ENCODE data around the gene RETREG3.
"Not testable (repeated sequence)": the region's sequence is repeated elsewhere in the genome, so short reads cannot be mapped to it uniquely, and the experiment has no call there.

Gene RETREG3

GRCh38 chr17:42613699-42614295 lies 4.6 kb upstream of the RETREG3 start:
- no peak for DNase-seq (ENCODE audit: low spot score)

GRCh38 chr17:42612013-42612412 lies 2.8 kb upstream of the RETREG3 start:
- no peak for DNase-seq (ENCODE audit: low spot score)

GRCh38 chr17:42609814-42610801 lies 934 bp upstream of the RETREG3 start:
- not testable (repeated sequence) for DNase-seq (ENCODE audit: low spot score)

- no peak for DNase-seq (ENCODE audit: low spot score)
Measured at GRCh38 chr17:42608305-42609181, 631 bp downstream of the RETREG3 start.

GRCh38 chr17:42607769-42608168 lies 1.4 kb downstream of the RETREG3 start:
- no peak for DNase-seq (ENCODE audit: low spot score)

GRCh38 chr17:42603318-42603717 lies 5.9 kb downstream of the RETREG3 start:
- DNase-seq (ENCODE audit: low spot score): no peak

GRCh38 chr17:42598905-42599304 lies 10.3 kb downstream of the RETREG3 start:
- DNase-seq (ENCODE audit: low spot score): no peak

GRCh38 chr17:42596386-42596785 lies 12.8 kb downstream of the RETREG3 start:
- DNase-seq (ENCODE audit: low spot score): no peak

- DNase-seq (ENCODE audit: low spot score): no peak
Measured at GRCh38 chr17:42591411-42591810, 17.8 kb downstream of the RETREG3 start.

GRCh38 chr17:42590886-42591285 lies 18.3 kb downstream of the RETREG3 start:
- no peak for DNase-seq (ENCODE audit: low spot score)

- no peak for DNase-seq (ENCODE audit: low spot score)
Measured at GRCh38 chr17:42586514-42587230, 22.5 kb downstream of the RETREG3 start.

- DNase-seq (ENCODE audit: low spot score): no peak
Measured at GRCh38 chr17:42585353-42585752, 23.8 kb downstream of the RETREG3 start.

- DNase-seq (ENCODE audit: low spot score): no peak
Measured at GRCh38 chr17:42584880-42585279, 24.3 kb downstream of the RETREG3 start.

- DNase-seq (ENCODE audit: low spot score): no peak
Measured at GRCh38 chr17:42581744-42582270, 27.4 kb downstream of the RETREG3 start.

- no peak for DNase-seq (ENCODE audit: low spot score)
Measured at GRCh38 chr17:42579794-42580551, 29.2 kb downstream of the RETREG3 start.

GRCh38 chr17:42578282-42578869 lies 30.8 kb downstream of the RETREG3 start:
- DNase-seq (ENCODE audit: low spot score): peak; percentile 77

- peak; percentile 95 for DNase-seq (ENCODE audit: low spot score)
Measured at GRCh38 chr17:42577532-42578281, 31.5 kb downstream of the RETREG3 start, which contains the start of gene PSMC3IP. PSMC3IP (minus strand) TSS chr17:42577729; CDS start chr17:42577686, 43 bp downstream.

- DNase-seq (ENCODE audit: low spot score): no peak
Measured at GRCh38 chr17:42577140-42577531, 32.0 kb downstream of the RETREG3 start.

GRCh38 chr17:42574463-42574862 lies 34.7 kb downstream of the RETREG3 start:
- no peak for DNase-seq (ENCODE audit: low spot score)

Measured in left forelimb (tissue), 1 donor.